KMS-11 (cell line): ENCODE results near the gene FMC1.

Experiments
- H2AFZ ChIP-seq: fragments of 200-600 bp; sonication (generic); 2 replicates; pipeline ENCODE4 v1.6.1; 2016; ENCODE audit warnings: antibody characterized with exemption, mixed run types, low read depth
- H3K27ac ChIP-seq: fragments of 200-600 bp; sonication (generic); 2 replicates; pipeline ENCODE4 v1.6.1; 2016; ENCODE audit warnings: mild to moderate bottlenecking, mixed run types
- H3K27me3 ChIP-seq: fragments of 200-600 bp; sonication (generic); 2 replicates; pipeline ENCODE4 v1.6.1; 2017; ENCODE audit warnings: mild to moderate bottlenecking, low read depth, mixed run types, moderate library complexity; ENCODE audit not compliant: insufficient read depth
- H3K36me3 ChIP-seq: fragments of 200-600 bp; sonication (generic); 2 replicates; pipeline ENCODE4 v1.6.1; 2017; ENCODE audit warnings: mild to moderate bottlenecking, mixed run types; ENCODE audit not compliant: insufficient read depth
- H3K4me1 ChIP-seq: fragments of 200-600 bp; sonication (generic); 2 replicates; pipeline ENCODE4 v1.6.1; 2016; ENCODE audit warnings: mild to moderate bottlenecking, low read depth, mixed run types; ENCODE audit not compliant: poor library complexity, severe bottlenecking
- H3K4me2 ChIP-seq: fragments of 200-600 bp; sonication (generic); 2 replicates; pipeline ENCODE4 v1.7.0; 2016; ENCODE audit warnings: mild to moderate bottlenecking, mixed run types
- H3K4me3 ChIP-seq: fragments of 200-600 bp; sonication (generic); IDR thresholded peaks from 2 replicates; pipeline ENCODE4 v1.6.1; 2017; ENCODE audit warnings: low read depth, low read length, mixed read lengths; ENCODE audit not compliant: insufficient read depth
- H3K79me2 ChIP-seq: fragments of 200-600 bp; sonication (generic); 2 replicates; pipeline ENCODE4 v1.6.1; 2016; ENCODE audit warnings: low read depth, mixed run types; ENCODE audit not compliant: insufficient read depth
- H3K9ac ChIP-seq: fragments of 200-600 bp; sonication (generic); 2 replicates; pipeline ENCODE4 v1.6.1; 2016; ENCODE audit warnings: mild to moderate bottlenecking, mixed run types
- H4K20me1 ChIP-seq: fragments of 200-600 bp; sonication (generic); 2 replicates; pipeline ENCODE4 v1.6.1; 2016; ENCODE audit warnings: mild to moderate bottlenecking, mixed run types; ENCODE audit not compliant: insufficient read depth
- CTCF ChIP-seq: fragments of 200-600 bp; sonication (generic); conservative IDR thresholded peaks from 2 replicates; pipeline ENCODE4 v1.6.1; 2017; ENCODE audit warnings: low read depth, mild to moderate bottlenecking, antibody characterized with exemption, low read length, moderate library complexity, mixed read lengths

Gene FMC1

DNA sequence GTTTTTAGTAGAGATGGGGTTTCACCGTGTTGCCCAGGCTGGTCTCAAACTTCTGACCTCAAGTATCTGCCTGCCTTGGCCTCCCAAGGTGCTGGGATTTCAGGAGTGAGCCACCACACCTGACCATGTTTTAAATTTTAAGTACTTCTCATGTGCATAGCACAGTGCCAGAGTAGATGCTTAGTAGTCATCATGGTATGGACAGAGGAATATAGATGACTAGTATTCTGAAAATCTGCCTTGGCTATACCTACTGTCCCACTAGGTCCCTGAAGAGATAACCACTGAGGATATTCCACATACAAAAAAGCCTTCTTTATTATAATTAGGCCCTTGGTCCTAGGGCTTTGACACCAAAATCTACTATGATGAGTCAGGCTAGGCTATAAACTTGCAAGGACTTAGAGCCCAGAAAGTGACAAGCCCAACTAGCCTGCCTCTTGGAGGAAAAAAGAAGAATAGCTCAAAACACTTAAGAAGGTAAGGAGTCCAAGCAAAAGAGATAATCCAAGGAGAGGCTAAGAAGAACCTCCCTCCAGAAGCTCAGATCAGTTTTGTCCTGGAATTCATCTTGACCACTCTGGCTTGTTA is 52.6 kb downstream of the FMC1 start:
- TF ChIP-seq CTCF = no peak
- Histone ChIP-seq H3K27me3 (no peaks in the 10 kb centered on the region), H2AFZ (no peak overlapping the region), H3K36me3 (no peaks in the 10 kb centered on the region; the same call in 1 of the 2 replicates), H3K4me3 (no peak overlapping the region), H3K27ac (no peak overlapping the region), H3K79me2 (peaks cover 88% of the 10 kb centered on the region; the same call in 1 of the 2 replicates), H3K4me2 (no peak overlapping the region), H4K20me1 (peaks cover 12% of the 10 kb centered on the region; the same call in 1 of the 2 replicates), H3K9ac (no peak overlapping the region), H3K4me1 (no peaks in the 10 kb centered on the region)

- no peak for TF ChIP-seq CTCF
- no peak overlapping the region for H3K27ac ChIP-seq
These were observed 53.4 kb downstream of the FMC1 start for GRCh38 chr7:139394540-139394939.

More at GRCh38 chr7:139394540-139394939, 53.4 kb downstream of the FMC1 start:
- peaks cover 81% of the 10 kb centered on the region; the same call in 1 of the 2 replicates for H3K79me2 ChIP-seq
- no peak overlapping the region for H3K9ac ChIP-seq
- no peak overlapping the region for H2AFZ ChIP-seq
- H3K27me3 ChIP-seq = no peaks in the 10 kb centered on the region
- H3K4me3 ChIP-seq = no peak overlapping the region
- no peak overlapping the region for H3K4me2 ChIP-seq
- no peaks in the 10 kb centered on the region; the same call in 1 of the 2 replicates for H3K36me3 ChIP-seq
- H4K20me1 ChIP-seq = peaks cover 12% of the 10 kb centered on the region; the same call in 1 of the 2 replicates
- H3K4me1 ChIP-seq = no peaks in the 10 kb centered on the region
